ENCODE results near the gene CHST12.

- TF ChIP-seq GATA2 (IDR thresholded peaks at IDR 0.05; ENCODE audit: low read depth, low read length) (no peak), GATA3 (IDR thresholded peaks at IDR 0.05; ENCODE audit: low read depth, low read length) (no peak)
Measured at GRCh38 chr7:2476298-2476697, 72.9 kb downstream of the CHST12 start, which contains the start of gene GRIFIN.

Data from SH-SY5Y (cell line).